Ascending aorta (tissue), 2 donors: ENCODE data around the gene FAM180B. TPM values are rescaled to one million over a fixed set of nuclear protein-coding genes. Genes with fewer than 3 reads are reported as not detected.

Experiments used
- DNase-seq, 2 donors: peaks; one replicate each; pipeline ENCODE4 v3.0.0-alpha.2; 2019; ENCODE audit warnings: low spot score in 2 of 2
- H3K27ac ChIP-seq, 2 donors: fragments of 200-600 bp; sonication (generic); one replicate each; pipeline ENCODE4 v1.5.1; 2016 to 2017; ENCODE audit warnings: mild to moderate bottlenecking in 1 of 2
- H3K27me3 ChIP-seq: fragments of 200-600 bp; sonication (generic); one replicate; pipeline ENCODE4 v1.5.1; 2017
- H3K36me3 ChIP-seq, 2 donors: fragments of 200-600 bp; sonication (generic); one replicate each; pipeline ENCODE4 v1.5.1; 2016
- H3K4me1 ChIP-seq, 2 donors: fragments of 200-600 bp; sonication (generic); one replicate each; pipeline ENCODE4 v1.5.1; 2016 to 2017; ENCODE audit warnings: mild to moderate bottlenecking in 1 of 2
- H3K4me3 ChIP-seq, 2 donors: fragments of 200-600 bp; sonication (generic); one replicate each; pipeline ENCODE4 v1.5.1; 2016 to 2017; ENCODE audit warnings: mild to moderate bottlenecking in 1 of 2
- H3K9me3 ChIP-seq, 2 donors: fragments of 200-600 bp; sonication (generic); one replicate each; pipeline ENCODE4 v1.5.1; 2016
- intact Hi-C: fragments of 100-400 bp; cut with DNase I; formaldehyde crosslinking; loops from one replicate; pipeline ENCODE4 v1.15.1; 2023
- total RNA-seq: library from RNA; depleted of rRNA; stranded (reverse); fragments of >200 nt; gene quantifications from one replicate; pipeline ENCODE4 v1.1.0, GENCODE V29; 2016
- TF ChIP-seq, protein P1 (sequence below), 3 experiments: fragments of 200-600 bp in 2 of 3; fragments of 450-650 bp in 1 of 3; sonication (generic) in 2 of 3; IDR thresholded peaks; one replicate each; pipeline ENCODE4 v1.5.1; 2016 to 2019; ENCODE audit warnings: antibody characterized with exemption in 3 of 3, mild to moderate bottlenecking in 1 of 3, moderate library complexity in 1 of 3

Gene FAM180B
- total RNA-seq, 1 donor from 2014 or later, result not detected

DNA sequence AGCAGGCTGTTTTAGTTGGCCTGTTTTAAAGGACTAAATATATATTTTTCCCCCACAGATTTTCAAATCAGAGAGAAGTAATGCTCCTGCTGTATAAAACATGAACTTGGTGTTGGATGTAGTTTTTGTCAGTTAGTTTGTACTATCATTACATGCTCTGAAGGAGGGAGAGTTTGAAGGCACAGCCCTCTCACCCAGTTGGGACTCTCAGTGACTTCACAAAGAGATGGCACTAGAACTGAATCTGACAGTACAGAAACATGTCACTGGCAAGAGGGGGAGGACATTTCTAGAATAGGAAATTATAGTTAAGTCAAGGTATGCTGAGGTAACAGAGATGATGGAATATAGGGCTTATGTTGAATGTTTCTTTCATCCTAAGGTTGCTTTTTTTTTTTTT, 28.8 kb downstream of the FAM180B start:
- TF ChIP-seq, protein P1, sequence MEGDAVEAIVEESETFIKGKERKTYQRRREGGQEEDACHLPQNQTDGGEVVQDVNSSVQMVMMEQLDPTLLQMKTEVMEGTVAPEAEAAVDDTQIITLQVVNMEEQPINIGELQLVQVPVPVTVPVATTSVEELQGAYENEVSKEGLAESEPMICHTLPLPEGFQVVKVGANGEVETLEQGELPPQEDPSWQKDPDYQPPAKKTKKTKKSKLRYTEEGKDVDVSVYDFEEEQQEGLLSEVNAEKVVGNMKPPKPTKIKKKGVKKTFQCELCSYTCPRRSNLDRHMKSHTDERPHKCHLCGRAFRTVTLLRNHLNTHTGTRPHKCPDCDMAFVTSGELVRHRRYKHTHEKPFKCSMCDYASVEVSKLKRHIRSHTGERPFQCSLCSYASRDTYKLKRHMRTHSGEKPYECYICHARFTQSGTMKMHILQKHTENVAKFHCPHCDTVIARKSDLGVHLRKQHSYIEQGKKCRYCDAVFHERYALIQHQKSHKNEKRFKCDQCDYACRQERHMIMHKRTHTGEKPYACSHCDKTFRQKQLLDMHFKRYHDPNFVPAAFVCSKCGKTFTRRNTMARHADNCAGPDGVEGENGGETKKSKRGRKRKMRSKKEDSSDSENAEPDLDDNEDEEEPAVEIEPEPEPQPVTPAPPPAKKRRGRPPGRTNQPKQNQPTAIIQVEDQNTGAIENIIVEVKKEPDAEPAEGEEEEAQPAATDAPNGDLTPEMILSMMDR (IDR thresholded peaks at IDR 0.05), result no peak
- Histone ChIP-seq H3K27ac (no peak overlapping the region), H3K4me1 (no peaks in the 10 kb centered on the region), H3K27me3 (no peaks in the 10 kb centered on the region), H3K36me3 (peaks cover 18 to 27% of the 10 kb centered on the region in 2 donors), H3K4me3 (no peak overlapping the region), H3K9me3 (no peaks in the 10 kb centered on the region)
- intact Hi-C loops, result no loop called here
- DNase-seq, result no peak

DNA sequence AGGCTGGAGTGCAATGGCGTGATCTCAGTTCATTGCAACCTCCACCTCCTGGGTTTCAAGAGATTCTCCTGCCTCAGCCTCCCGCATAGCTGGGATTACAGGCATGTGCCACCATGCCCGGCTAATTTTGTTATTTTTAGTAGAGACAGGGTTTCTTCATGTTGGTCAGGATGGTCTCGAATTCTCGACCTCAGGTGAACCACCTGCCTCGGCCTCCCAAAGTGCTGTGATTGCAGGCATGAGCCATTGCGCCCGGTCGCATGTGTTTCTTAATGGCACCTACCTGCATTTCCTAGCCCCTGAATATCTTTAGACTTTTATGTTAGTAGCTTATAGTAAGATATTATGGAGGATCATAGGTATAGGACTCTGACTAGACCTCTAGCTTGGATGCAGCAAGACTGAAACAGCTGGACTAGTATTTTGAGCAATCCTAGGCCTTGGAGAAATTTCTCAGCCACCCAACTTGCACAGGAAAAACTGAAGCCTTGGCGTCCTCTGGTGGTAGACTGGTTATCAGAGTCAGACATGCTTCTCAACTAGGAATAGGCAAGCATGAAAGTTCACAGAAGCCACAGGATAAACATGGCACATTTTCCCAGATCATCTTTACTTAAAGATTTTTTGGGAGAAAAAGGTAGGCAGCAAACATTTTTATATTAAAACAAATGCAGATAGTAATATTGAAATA, 30.4 kb downstream of the FAM180B start:
- Histone ChIP-seq H3K27me3 (no peaks in the 10 kb centered on the region), H3K4me3 (no peak overlapping the region), H3K9me3 (no peaks in the 10 kb centered on the region), H3K27ac (no peak overlapping the region), H3K36me3 (peaks cover 29 to 42% of the 10 kb centered on the region in 2 donors), H3K4me1 (no peaks in the 10 kb centered on the region)
- no peak for DNase-seq
- TF ChIP-seq, protein P1 (IDR thresholded peaks at IDR 0.05), result peak; percentile 22 to 38 (median 35)
- intact Hi-C loops, result no loop called here

DNA sequence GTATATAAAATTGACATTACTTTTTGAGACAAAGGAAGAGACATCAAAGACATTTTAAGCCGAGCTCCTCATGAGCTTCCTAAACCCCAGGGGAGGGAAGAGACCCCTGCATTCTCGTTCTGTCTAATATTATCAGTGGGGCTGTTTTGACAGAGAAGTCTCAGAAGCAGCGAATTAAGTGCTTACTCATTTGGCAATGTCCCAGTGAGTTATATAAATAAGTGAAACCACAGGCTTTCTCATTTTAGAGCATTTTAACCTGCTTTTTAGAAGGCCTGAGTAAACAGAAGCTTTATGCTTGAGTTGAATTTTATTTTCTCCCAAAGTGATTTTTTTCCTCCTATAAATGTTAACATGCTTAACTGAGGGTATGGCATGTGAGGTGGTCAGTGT, 30.9 kb downstream of the FAM180B start:
- Histone ChIP-seq H3K36me3 (peaks cover 32 to 47% of the 10 kb centered on the region in 2 donors), H3K27ac (no peak overlapping the region), H3K9me3 (no peaks in the 10 kb centered on the region), H3K27me3 (no peaks in the 10 kb centered on the region), H3K4me1 (no peaks in the 10 kb centered on the region), H3K4me3 (no peak overlapping the region)
- intact Hi-C loops, result no loop called here
- TF ChIP-seq, protein P1 (IDR thresholded peaks at IDR 0.05), result no peak
- no peak for DNase-seq

DNA sequence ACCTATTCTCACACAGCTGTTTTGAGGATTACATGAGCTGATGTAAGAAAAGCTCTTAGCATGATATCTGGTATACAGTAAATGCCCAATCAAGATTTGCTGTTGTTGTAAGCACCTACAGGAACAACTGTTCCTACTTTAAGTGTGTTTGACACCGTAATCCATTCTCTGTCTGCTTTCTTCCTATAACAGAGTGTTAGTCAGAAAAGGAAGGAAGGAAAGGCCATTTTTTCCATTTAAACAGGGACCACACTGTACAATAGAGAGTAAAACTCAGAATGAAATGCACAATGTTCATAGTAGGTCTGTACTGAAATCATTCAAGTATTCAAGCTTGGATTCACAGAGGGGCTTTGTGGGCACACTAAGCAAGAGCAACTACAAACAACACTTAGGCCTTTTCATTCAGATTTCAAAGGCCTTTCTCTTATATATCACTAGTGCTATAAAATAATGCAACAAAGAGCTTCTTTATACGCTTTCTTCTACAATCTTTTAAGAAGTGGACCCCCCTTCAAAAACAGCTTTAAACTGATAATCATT, 34.4 kb downstream of the FAM180B start:
- DNase-seq, result no peak
- Histone ChIP-seq H3K4me1 (no peaks in the 10 kb centered on the region), H3K27me3 (no peaks in the 10 kb centered on the region), H3K36me3 (peaks cover 63 to 81% of the 10 kb centered on the region in 2 donors), H3K9me3 (no peaks in the 10 kb centered on the region), H3K27ac (no peak overlapping the region), H3K4me3 (no peak overlapping the region)
- TF ChIP-seq, protein P1 (IDR thresholded peaks at IDR 0.05), result no peak
- intact Hi-C loops, result no loop called here

DNA sequence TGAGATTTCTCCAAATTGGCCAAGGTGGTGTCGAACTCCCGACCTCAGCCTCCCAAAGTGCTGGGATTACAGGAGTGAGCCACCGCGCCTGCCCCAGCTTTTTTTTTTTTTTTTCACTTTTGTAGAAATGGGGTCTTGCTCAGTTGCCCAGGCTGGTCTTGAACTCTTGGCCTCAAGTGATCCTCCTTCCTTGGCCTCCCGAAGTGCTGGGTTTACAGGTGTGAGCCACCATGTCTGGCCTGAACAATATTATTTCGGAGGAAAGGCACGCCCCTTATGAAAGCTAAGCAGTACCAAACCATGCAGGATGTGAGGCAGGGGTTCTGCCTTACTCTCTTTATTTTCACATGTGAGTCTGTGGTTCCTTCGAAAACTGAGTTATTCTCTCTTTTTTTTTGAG, 39.8 kb downstream of the FAM180B start:
- H3K4me3 ChIP-seq, result no peak overlapping the region
- no peak overlapping the region for H3K27ac ChIP-seq
- peaks cover 77 to 97% of the 10 kb centered on the region in 2 donors for H3K36me3 ChIP-seq
- H3K27me3 ChIP-seq, result no peaks in the 10 kb centered on the region
- intact Hi-C loops, result no loop called here
- no peaks in the 10 kb centered on the region for H3K4me1 ChIP-seq
- TF ChIP-seq, protein P1 (IDR thresholded peaks at IDR 0.05), result no peak
- no peaks in the 10 kb centered on the region for H3K9me3 ChIP-seq
- no peak for DNase-seq
